Measurements from ENCODE around the gene GPA33.

Gene GPA33

DNA sequence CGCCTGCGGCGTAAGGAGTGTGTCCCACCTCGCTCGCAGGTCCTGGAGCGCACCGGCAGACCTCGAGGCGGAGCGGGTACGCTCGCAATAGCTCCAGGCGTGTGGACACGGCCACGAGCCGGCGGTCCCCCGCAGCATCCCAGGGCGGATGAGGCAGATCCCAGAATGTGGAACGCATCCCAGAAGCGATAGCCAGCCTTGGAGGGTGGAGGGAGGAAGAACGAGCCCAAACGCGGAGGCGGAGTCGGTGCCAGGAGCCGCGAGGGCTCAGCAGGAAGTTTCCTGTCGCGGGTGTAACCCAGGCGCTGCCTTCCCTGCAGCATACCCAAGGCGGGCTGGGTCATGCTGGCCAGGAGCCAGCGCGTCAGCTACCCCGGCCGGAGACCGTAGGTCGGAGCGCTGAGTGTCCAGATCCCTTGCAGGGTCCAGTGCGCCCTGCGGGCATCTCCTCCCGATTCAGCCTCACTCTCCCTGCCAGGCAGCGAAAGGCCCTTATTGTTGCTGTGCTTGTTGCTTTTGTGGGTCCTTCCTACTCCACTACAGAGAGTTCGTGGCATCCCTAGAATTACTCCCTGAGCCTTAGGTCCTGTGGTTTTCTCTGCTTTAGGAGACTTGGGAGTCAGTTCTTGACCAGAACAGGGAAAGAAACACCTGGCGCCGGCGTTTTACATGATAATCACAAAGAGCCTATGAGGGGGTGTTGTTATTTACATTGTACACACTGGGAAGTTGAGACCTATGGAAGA is 31.4 kb upstream of the GPA33 start:
- Histone ChIP-seq H3F3A (ENCODE audit: control insufficient read depth, insufficient read depth) (no peaks in the 10 kb centered on the region), H3K4me1 (ENCODE audit: control insufficient read depth, low read length) (no peaks in the 10 kb centered on the region), H3K79me2 (ENCODE audit: control insufficient read depth, low read length) (no peaks in the 10 kb centered on the region), H3K9me3 (ENCODE audit: control insufficient read depth, insufficient read depth, low read length) (no peaks in the 10 kb centered on the region), H3K27me3 (ENCODE audit: control insufficient read depth, low read length) (no peaks in the 10 kb centered on the region), H4K20me1 (ENCODE audit: control insufficient read depth, insufficient read depth, low read depth, low read length) (no peaks in the 10 kb centered on the region), H3K9me2 (replicated peaks; ENCODE audit: control insufficient read depth, low read length) (no peaks in the 10 kb centered on the region), H3K36me3 (ENCODE audit: control insufficient read depth, low read length) (no peaks in the 10 kb centered on the region), H3K4me3 (ENCODE audit: low read length) (no peak overlapping the region), H3K4me2 (ENCODE audit: low read length) (no peak overlapping the region), H3K27ac (ENCODE audit: low read depth, low read length) (no peak overlapping the region)
- TF ChIP-seq EZH2phosphoT487 (IDR thresholded peaks at IDR 0.05; ENCODE audit: borderline replicate concordance, low read length) (no peak), CTCF (IDR thresholded peaks at IDR 0.05; ENCODE audit: low read depth, low read length, poor library complexity, severe bottlenecking) (no peak)

DNA sequence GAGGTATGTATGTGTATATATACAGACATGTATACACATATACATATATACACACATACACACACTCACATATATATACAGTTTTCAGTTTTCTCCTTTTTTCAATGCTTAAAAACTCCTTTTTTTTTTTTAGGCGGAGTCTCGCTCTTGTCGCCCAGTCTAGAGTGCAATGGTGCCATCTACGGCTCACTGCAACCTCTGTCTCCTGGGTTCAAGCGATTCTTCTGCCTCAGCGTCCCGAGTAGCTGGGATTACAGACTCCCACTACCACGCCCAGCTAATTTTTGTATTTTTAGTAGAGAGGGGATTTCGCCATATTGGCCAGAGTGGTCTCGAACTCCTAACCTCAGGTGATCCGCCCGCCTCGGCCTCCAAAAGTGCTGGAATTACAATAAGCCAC is 30.7 kb upstream of the GPA33 start:
- TF ChIP-seq EZH2phosphoT487 (IDR thresholded peaks at IDR 0.05; ENCODE audit: borderline replicate concordance, low read length) (no peak), CTCF (IDR thresholded peaks at IDR 0.05; ENCODE audit: low read depth, low read length, poor library complexity, severe bottlenecking) (no peak)
- Histone ChIP-seq H3K4me1 (ENCODE audit: control insufficient read depth, low read length) (no peaks in the 10 kb centered on the region), H3K4me2 (ENCODE audit: low read length) (no peak overlapping the region), H3F3A (ENCODE audit: control insufficient read depth, insufficient read depth) (no peaks in the 10 kb centered on the region), H3K27me3 (ENCODE audit: control insufficient read depth, low read length) (no peaks in the 10 kb centered on the region), H3K9me2 (replicated peaks; ENCODE audit: control insufficient read depth, low read length) (no peaks in the 10 kb centered on the region), H3K27ac (ENCODE audit: low read depth, low read length) (no peak overlapping the region), H3K36me3 (ENCODE audit: control insufficient read depth, low read length) (no peaks in the 10 kb centered on the region), H3K79me2 (ENCODE audit: control insufficient read depth, low read length) (no peaks in the 10 kb centered on the region), H3K4me3 (ENCODE audit: low read length) (no peak overlapping the region), H3K9me3 (ENCODE audit: control insufficient read depth, insufficient read depth, low read length) (no peaks in the 10 kb centered on the region), H4K20me1 (ENCODE audit: control insufficient read depth, insufficient read depth, low read depth, low read length) (no peaks in the 10 kb centered on the region)

DNA sequence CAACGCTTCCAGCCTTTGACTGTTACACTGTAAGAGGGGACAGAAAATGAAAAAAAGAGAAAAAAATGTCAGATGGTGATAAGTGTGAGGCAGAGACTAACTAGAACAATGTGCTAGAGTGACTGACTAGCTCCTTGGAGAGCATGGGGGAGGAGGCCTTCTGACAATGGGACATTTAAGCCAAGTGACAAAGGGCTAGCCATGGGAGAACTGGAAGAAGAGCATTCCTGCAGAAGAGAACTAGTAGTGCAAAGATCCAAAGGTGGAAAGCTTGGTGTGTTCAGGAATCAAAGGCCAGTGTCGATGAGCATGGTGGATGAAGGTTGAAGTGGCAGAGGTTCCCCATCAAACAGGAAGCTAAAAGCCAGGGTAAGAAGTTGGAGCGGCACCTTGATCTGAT is 29.5 kb upstream of the GPA33 start:
- Histone ChIP-seq H3K9me3 (ENCODE audit: control insufficient read depth, insufficient read depth, low read length) (no peaks in the 10 kb centered on the region), H3K79me2 (ENCODE audit: control insufficient read depth, low read length) (no peaks in the 10 kb centered on the region), H3K36me3 (ENCODE audit: control insufficient read depth, low read length) (no peaks in the 10 kb centered on the region), H3K9me2 (replicated peaks; ENCODE audit: control insufficient read depth, low read length) (no peaks in the 10 kb centered on the region), H3K27ac (ENCODE audit: low read depth, low read length) (no peak overlapping the region), H3F3A (ENCODE audit: control insufficient read depth, insufficient read depth) (no peaks in the 10 kb centered on the region), H3K4me3 (ENCODE audit: low read length) (no peak overlapping the region), H3K4me2 (ENCODE audit: low read length) (no peak overlapping the region), H4K20me1 (ENCODE audit: control insufficient read depth, insufficient read depth, low read depth, low read length) (no peaks in the 10 kb centered on the region), H3K4me1 (ENCODE audit: control insufficient read depth, low read length) (peaks cover 5% of the 10 kb centered on the region), H3K27me3 (ENCODE audit: control insufficient read depth, low read length) (peaks cover 2% of the 10 kb centered on the region; the same call in 1 of the 2 replicates)
- TF ChIP-seq CTCF (IDR thresholded peaks at IDR 0.05; ENCODE audit: low read depth, low read length, poor library complexity, severe bottlenecking) = no peak
- no peak for TF ChIP-seq EZH2phosphoT487 (IDR thresholded peaks at IDR 0.05; ENCODE audit: borderline replicate concordance, low read length)
